GM18502 (cell line): Measurements from ENCODE around the gene SETBP1.

Experiments
- ATAC-seq: cut with Tn5 transposase; IDR thresholded peaks from one replicate; pipeline ENCODE4 v1.9.1; 2021; ENCODE audit warnings: mild to moderate bottlenecking; ENCODE audit not compliant: unreplicated experiment, poor library complexity

Gene SETBP1

DNA sequence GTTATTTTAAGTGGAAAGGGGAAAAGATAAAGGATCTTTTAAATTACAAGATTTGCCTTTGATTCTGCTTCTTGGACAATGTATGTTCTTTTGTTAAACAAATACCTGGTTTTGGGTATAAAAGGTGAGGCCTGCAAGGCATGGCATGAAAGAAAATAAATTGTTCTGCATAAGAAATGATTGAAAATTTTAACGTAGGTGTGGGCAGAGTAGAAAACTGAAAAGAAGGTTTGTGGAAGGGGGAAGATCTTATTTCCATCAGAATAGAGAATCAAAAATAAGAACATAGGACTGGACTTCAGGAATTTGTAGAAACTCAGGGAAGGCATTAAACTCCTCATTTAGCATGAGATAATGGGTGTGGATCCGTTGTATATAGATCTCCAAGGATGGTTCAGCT lies 153.1 kb downstream of the SETBP1 start:
- ATAC-seq = no peak

DNA sequence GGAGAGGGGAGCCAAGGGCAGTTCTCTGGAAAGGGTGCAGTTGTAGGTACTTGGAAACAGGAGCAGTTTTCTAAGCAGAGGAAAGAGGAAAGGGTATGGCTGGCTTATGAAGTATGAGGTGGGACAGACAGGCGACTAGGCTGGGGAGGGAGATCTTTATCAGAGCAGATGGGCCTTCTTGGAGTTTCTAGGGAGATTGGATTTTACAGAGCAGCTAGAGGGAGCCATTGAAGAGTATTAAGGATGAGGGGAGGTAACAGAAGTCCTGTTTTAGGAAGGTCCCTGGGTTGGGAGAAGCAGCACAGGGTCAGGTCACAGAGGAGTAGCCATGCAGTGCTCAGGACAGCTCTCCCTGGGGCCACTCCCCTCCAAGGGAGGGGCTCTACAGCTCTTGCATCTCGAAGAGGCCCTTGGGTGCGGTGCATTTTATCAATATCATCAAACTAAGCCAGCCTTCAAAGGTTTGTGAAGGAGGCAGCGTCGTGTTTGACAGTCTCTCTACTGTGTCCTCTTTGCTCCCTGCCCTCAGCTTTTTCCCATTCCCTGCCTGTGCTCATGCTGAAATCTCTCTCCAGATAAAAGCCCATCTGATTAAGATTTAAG lies 154.3 kb downstream of the SETBP1 start:
- ATAC-seq = no peak

GRCh38 chr18:44835703-44836102 lies 155.0 kb downstream of the SETBP1 start:
- no peak for ATAC-seq

DNA sequence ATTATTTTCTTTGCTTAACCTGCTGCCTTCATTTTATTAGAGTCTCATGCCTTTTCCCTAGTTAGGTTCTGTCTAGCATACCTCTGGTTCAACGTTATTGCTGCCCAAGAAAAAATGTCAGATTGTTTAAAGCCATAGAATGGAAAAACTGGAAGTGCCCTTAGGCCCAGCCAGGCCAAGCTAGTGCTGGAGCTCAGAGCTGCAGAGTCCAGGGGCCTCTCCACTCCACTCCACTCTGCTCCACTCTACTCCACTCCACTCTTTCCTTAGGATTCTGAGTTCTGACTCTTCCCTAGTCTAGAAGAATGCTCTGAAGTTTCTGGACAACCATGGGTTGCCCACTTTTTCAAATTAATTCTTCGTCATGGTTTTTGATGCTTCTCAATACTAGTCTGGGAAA lies 155.6 kb downstream of the SETBP1 start:
- no peak for ATAC-seq

- ATAC-seq = no peak
These were observed 156.9 kb downstream of the SETBP1 start for GRCh38 chr18:44837482-44838180.

- ATAC-seq = peak; percentile 99
These were observed 158.4 kb downstream of the SETBP1 start for GRCh38 chr18:44838971-44839666.

DNA sequence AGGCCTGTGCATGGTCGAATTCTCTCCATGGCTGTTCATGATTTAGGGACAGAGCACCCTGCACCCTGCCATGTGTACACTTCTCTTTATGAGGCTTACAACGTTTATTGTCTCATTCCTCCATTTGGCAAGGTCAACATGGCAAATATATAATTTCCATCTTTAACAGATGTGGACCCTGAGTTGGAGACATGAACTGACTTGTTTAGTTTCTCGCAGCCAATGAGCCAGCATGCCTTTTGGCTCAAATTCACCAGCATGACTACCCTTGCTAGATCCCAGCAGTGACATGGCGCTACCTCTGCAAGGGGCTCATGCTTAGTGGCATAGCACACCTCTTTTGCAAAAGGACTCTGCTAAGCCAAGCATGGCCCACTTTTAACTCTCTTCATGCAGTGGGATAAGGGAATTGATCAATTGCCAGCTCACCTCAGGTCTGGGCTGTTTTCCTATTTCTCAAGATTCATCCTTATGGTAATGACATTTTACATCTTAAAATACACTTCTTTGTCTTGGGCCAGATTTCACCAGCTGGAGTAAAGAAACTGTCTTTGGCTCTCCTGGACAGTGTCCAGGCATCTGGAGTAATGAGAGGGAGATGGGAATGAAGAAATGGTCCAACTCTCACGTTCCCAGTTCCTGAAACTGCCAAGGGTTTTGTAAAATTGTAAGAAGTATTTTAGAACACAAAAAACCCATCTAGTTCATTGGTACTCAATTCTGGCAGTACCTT lies 159.5 kb downstream of the SETBP1 start:
- no peak for ATAC-seq

DNA sequence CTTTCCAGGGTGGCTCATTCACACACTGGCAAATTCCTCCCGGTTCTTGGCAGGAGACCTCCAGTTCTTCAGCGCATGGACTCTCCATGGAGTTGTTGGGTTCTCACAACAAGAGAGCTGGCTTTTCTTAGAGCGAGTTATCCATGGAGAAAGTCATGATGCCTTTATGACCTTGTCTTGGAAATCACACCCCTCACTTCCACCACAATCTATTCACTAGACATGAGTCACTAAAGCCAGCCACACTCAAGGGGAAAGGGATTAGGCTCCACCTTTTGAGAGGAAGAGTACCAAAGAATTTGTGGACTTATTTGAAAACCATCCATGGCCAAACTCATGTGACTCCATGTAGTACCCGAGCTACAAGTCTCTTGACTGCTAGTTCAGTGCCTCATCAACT lies 160.5 kb downstream of the SETBP1 start:
- ATAC-seq = no peak

DNA sequence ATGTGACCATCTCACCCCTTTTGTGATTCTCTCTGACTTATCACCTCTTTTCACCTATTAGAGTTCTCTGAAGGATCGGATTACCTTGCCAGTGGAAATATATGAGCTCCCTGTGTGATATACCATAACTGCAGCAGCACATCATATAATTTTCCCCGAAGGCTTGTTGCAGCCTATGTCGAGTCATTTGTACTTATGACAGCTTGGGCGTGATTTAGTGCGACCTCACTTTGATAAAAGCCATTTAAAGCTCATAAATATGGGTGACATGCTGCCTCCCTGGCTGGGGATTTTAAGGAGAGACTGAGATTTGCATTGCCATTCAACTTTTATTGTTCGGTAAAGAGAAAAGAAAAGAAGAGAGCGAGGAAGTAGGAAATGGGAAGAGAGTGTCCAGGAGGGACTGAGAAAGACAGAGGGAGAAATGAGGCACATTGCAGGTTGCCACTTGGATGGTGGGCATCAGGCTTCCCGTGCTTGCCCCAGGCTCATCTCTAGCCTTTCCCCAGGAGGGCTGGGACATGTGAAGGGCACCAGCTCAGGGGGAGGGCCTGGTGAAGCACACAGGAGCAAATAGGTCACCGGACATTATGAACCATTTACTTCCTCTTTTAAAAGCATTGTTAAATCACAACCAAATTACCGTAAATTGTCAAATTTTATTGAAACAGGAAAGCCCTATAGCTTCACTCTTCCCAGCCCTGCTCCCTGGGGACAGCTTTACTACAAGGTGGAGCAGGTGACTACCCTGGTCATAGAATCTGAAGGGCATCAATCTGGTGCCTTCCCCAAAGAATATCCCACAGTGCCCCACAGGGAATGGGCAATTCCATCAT lies 161.3 kb downstream of the SETBP1 start:
- ATAC-seq = no peak

GRCh38 chr18:44842588-44843412 lies 162.1 kb downstream of the SETBP1 start:
- ATAC-seq = no peak

DNA sequence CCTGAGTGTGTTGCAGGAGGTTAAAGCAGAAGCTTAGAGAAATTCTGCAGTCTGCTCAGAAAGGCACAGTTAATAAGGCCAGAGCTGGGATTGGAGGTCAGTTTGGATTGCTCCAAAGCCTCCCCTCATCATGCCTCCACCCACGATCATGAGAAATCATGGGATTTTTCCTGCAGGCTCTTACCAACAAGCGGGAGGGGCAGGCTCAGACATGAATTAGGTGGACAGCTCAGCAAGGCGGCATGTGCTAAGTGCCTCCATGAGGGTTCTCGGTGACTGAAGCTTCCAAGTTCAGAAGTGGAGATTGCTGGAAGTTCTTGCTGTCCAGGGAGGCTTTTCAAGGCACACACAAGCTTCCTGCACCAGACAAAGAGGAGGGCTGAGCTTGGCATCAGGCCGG lies 163.8 kb downstream of the SETBP1 start:
- no peak for ATAC-seq

- ATAC-seq = no peak
These were observed 165.8 kb downstream of the SETBP1 start for GRCh38 chr18:44846450-44846849.

DNA sequence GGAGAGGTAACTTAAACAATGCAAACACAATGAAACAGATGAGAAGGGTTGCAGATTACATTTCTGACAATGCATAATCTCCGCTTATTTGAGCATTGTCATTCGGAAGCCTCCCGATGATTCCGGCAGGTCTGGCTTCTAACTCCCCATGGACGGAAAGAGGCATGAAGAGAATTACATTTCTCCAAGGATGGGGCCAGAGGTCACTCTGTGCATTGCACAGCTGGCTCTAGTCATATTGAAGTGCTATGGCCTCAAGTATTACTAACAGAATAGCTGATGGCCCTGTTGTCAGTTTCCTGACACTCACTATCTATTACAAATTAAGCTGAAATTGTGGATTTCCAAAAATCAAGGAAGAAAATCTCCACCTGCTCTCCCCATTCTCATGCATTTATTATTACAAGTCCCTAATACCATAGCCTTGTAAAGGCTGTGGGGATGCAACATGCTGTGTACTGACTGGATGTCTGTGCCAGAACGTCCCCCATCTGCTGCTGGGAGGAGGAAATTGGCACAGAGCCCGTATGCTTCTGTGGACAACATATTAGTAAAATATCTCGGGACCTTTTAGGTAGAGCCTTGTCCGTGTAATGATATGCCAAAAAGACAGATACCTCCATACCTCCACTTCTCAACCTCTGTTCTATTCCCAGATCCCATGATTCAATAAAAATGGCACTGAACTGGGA lies 168.1 kb downstream of the SETBP1 start:
- ATAC-seq = no peak

DNA sequence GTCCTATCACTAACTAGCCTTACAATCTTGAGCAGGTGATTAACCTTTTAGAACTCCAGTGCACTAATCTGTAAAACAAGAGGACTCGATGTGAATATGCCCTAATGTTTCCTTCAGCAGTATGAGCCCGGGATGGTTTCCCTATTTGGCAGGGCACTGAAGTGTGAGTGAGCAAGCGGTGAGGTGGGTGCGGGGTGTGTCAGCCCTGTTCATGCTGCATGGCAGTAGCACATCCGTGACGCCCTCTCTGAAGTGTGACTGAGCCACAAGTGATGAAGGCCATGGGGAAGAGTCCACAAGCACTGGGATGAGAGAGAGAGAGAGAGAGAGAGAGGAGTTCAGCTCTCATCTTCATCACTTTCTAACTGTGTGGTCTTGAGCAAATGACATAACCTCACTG lies 168.7 kb downstream of the SETBP1 start:
- no peak for ATAC-seq

DNA sequence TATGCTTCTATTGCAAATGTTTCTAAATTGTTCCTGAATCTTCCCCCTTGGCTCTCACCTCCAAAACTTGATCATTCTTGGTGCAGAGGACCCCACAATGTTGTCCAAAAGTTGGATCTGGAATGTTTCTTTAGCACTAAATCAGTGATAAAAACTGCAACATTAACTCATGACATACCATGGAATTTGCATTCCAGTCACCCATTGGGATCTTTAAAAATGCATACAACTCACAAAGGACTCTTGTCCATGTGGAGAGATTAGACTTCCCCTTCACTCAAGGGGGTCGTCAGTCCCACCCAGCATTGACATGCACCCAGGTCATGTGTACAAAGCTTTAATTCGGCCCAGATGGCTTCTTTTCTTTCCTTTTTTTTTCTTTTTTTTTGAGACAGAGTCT lies 169.3 kb downstream of the SETBP1 start:
- ATAC-seq = no peak

DNA sequence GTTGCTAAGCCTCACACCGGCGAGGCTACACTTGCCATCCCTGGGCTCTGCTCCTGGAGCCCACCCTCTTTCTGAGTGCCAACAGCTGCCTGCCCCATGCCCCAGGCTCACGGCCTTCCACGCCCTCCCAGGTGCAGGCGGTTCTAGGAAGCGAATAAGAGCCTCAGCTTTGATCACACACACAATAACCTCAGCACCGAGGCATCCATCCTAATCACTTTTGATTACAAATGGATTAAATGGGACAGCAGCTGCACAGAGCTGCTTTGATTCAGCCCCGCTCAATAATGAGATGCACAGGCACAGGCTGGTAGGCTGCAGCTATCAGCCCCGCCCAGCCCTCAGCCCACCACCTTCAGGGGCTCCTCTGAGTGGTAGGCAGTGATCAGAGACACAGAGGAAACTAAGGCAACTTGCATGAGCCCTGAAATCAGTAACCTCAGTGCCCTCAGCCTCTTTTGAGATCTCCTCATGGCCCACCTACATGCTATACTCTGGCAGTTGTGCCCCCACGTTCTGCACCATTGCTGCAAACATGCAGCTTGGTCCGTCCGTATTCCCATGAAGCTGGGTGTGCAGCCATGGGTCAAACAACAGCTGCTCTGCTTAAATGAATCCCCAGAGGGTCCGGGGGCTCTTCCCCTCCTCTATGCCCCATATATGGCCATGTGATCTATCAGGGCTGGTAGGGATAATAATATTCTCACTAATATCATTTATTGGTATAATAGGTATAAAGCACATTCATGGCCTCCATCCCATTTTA lies 171.4 kb downstream of the SETBP1 start:
- ATAC-seq = no peak

- no peak for ATAC-seq
These were observed 172.1 kb downstream of the SETBP1 start for GRCh38 chr18:44852818-44853217.

DNA sequence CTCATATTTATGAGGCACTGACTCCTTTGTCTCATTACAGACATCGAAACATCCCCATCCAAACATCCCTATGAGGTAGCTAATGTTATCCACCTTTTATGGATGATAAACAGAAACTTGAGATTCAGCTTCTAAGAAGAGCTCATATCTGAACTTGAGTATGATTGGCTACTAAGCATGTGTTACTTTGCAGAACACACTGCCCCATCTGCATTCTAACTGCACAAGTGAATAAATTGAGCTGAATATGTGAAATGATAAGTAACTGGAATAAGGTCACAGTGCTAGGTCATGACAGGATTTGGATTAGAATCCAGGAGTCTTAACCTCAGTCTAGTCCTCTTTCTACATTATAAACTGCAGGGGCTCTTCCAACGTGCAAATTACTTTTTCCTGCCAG lies 172.7 kb downstream of the SETBP1 start:
- ATAC-seq = no peak
